ENCODE measurements around the gene NUCB2.

Gene NUCB2

GRCh38 chr11:17378655-17379054, 102.1 kb downstream of the NUCB2 start:
- TF ChIP-seq CTCF (IDR thresholded peaks at IDR 0.05; ENCODE audit: insufficient read depth, low read length, missing control alignments), result no peak
- ChIA-PET POLR2A (no interaction called here), CTCF (interaction anchor here (1.5 to 2.1 kb wide), 3 partner anchors 11 to 24 kb away, joined by 4 to 9 read pairs (median 8); partner anchors contain the start of gene KCNJ11)
- H3K4me3 ChIP-seq (ENCODE audit: low read depth, low read length), result no peak overlapping the region
- no peak for DNase-seq (ENCODE audit: low read depth, low spot score)

GRCh38 chr11:17379383-17380180, 103.0 kb downstream of the NUCB2 start:
- ChIA-PET CTCF (interaction anchor here (0.8 to 6.2 kb wide), 4 partner anchors 13 to 126 kb away, joined by 3 to 116 read pairs (median 26); no protein-coding TSS in a partner anchor), POLR2A (no interaction called here)
- no peak for TF ChIP-seq CTCF (IDR thresholded peaks at IDR 0.05; ENCODE audit: insufficient read depth, low read length, missing control alignments)
- DNase-seq (ENCODE audit: low read depth, low spot score), result no peak
- no peak overlapping the region for H3K4me3 ChIP-seq (ENCODE audit: low read depth, low read length)

- TF ChIP-seq CTCF (IDR thresholded peaks at IDR 0.05; ENCODE audit: insufficient read depth, low read length, missing control alignments), result no peak
- ChIA-PET CTCF (interaction anchor here (1.0 to 7.3 kb wide), 4 partner anchors 27 to 151 kb away, joined by 4 to 116 read pairs (median 56); no protein-coding TSS in a partner anchor), POLR2A (no interaction called here)
- no peak overlapping the region for H3K4me3 ChIP-seq (ENCODE audit: low read depth, low read length)
- DNase-seq (ENCODE audit: low read depth, low spot score), result no peak
These were observed 104.6 kb downstream of the NUCB2 start for GRCh38 chr11:17381156-17381555.

Data from AG04449 (cell line).